KBM-7 (cell line): ENCODE results near the gene FUT7.
"Not testable (repeated sequence)": the region's sequence is repeated elsewhere in the genome, so short reads cannot be mapped to it uniquely, and the experiment has no call there.

Source experiments
- DNase-seq: peaks from one replicate; pipeline ENCODE4 v3.0.0-alpha.2; 2015
- in situ Hi-C: fragments of 300-500 bp; cut with MboI; formaldehyde crosslinking; loops from 2 replicates; pipeline ENCODE4 v1.14.3; 2020; ENCODE audit warnings: low sequenced_read_pairs, low pct_unique_long_range_greater_than_20kb, mixed read lengths

FUT7 gene

DNA sequence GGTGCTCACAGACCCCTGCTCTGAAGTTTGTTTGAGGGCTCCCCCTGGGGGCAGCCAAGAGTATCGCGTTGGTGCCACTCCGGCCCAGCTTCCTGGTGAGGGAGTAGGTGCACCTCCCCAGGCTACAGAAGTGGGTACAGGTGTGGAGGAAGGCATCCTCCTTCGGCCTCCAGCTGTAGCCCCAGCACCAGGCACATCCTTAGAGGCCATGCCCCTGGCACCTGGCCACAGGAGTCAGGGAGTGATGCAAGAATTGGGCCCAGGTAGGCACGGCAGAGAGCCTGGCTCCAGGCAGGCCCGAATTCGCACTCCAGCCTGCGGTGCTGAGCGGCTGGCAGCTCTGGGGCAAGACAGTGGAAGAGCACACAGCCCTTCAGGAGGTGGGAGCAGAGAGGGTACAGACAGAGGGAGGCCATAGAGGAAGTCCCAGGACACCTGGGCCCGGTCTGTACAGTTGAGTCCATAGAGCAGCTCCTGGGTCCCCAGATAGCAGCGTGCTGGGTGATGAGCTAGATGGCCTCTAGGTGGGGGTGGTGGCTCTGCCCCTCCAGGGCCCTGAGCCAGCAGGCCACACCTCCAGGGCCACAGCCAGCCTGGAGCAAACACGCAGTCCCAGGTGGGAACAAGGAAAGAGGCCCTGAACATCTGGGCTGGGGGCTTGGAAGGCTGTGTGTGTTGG lies 36.1 kb upstream of the FUT7 start:
- peak; percentile 91 for DNase-seq
- in situ Hi-C loops: no loop called here

DNA sequence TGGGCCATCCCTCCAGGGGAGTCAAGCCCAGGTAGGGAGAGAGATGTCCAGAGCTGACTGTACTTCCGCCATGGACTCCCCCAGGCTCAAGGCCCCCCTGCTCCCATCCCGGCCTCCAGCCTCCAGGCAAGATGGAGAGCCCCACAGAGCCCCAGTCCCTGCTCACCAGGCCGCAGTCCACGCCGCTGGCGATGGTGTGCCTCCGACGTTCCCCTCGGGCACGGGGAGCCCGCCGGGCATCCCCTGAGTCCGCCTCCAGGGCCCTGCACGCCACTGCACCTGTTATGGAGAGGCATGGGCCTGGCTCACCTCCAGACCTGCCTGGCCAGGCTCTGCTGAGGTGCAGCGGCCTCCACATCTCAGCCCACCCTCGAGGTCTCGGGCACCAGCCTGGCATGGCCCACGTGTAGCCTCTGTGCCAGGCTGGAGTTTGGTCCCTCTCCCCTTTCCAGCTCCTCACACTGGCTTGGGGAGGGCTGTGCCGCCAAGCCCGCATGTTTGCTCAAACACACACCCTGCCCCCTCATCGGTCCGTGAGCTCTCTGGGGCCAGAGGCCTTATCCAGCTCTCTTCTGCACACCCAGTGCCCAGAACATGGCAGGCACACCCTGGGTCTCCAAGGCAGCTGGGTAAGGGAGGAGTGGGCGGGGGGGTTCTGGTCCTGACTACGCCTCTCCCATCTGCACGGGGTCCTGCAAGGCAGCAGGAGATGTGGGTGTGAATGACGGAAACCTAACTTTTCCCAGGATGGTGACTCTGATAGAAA lies 34.4 kb upstream of the FUT7 start:
- no peak for DNase-seq
- in situ Hi-C loops: no loop called here

DNA sequence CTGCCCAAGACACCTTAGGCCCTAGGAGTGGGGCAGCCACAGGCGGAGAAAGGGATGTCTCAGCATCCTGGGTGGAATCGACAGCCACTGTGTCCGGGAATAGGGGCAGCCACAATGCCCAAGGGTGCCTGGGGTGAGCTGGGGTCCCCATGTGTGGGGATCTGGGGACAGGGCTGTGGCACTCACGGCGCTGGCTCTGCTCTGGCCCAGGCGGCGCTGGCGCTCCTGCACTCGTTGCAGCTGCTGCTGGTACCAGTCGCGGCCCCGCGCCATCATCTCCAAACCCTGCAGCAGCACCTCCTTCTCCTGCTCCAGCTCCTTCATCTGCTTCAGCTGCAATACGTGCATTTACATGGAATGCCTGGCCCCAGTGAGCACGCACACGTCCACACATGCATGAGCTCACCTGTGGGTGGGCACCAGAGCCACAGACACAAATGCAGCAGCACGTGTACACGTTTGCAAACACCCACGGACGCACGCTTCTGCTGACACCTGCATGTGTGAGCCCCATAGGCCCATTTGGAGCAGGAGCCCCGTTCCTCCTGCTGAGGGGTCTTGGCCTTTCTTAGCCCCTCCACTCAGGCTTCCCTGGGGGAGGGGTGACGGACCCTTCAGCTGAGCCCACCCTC lies 33.6 kb upstream of the FUT7 start:
- in situ Hi-C loops: no loop called here
- DNase-seq: no peak

DNA sequence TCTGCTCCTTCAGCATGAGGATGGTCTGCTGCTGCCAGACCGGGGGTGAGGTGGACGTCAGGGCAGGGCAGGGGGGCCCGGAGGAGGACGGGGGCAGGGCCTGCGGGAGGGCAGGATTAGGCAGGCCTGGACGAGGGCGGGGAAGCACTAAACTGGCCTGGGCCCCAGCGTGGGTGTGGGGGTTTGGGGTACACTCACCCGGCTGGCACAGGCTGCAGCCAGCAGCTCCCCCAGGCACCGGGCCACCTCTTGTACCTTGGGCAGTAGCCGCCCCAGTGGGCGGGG lies 32.9 kb upstream of the FUT7 start:
- DNase-seq: no peak
- in situ Hi-C loops: no loop called here

DNA sequence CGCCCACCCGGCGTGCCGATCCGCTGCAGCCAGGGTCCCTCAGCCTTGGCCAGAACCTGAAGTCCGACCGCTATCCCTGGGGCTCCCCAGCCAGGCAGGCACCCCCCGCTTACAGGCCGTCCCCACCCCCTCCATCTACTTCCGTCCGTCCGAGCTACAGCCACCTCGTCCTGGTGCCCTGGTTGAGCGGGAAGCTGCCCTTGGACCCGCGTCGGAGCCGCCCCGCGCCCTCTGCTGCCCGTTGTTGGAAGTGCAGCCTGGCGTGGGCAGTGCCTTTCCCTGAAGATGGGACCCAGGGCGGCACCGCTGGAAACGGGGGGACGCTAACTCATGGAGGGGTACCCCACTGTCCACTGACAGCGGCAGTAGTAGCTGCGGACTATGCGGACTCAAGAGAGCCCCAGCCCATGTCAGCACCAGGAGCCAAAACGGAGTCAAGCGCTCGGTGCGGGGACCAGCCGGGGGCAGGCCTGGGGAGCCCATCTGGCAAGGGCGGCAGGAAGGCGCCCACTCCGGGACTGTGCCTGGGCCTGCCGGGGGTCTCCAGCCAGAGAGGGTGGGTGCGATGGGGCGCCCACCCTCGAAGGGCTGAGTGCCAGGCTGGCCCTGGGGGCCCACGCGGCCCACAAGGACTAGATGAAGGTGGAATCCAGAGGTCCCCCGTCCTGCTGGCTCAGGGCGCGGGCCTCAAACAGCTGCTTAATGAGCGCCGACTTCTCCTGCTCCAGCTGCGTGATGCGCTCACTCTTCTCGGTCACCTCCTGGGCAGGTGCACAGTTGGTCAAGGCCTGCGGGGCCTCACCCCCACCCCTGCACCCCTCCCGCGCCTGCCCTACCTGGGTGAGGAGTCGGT lies 32.4 kb upstream of the FUT7 start:
- no peak for DNase-seq
- in situ Hi-C loops: no loop called here

DNA sequence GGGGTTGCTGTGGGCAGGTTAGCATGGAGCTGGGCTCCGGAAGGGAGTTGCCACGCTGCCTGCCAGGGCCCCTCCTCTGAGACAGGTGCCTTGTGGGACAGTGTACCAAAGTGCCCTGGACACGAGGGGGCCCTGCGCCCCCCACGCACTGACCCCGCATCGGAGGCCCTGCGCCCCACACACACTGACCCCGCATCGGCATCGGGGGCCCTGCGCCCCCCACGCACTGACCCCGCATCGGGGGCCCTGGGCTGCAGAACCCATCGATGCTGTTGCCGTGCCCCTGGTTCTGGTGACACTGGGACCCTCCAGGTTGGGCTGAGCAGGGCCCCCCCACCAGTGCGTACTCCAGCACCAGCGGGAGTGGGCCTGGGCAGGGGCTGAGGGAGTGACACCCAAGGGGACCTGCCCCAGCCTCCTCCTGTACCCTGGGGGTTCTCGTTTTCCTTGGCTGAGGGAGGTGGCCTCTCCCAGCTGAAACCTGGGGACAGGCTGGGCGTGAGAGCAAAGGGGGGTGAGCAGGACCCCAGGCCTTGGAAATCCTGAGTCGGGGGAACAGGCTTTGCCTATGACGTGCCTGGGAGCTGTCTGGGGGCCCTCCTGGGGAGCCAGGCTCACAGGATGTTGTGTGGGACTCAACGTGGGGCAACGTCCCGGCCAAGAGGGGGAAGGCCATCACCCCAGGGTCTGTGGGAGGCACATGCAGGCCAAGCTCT lies 31.6 kb upstream of the FUT7 start:
- no peak for DNase-seq
- in situ Hi-C loops: no loop called here

DNA sequence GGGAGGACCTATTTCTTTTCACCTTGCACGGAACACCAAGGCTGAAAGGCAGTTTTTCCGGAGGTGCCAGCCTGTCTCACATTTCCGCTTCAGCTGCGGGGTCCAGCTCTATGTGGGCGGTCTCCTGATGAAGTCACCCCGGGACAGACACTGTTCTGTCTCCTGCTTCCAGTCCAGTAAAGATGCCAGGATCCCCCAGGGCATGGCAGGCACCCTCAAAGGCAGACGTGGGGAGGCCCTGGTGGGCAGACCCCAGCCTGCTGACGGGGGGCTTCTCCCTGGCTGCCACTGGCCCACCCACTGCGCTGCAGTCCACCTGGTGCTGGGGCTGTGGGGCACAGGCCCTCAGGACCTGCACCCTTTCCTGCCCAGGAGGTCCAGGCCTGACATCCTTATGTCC lies 30.9 kb upstream of the FUT7 start:
- in situ Hi-C loops, DNase-seq: not testable (repeated sequence)

DNA sequence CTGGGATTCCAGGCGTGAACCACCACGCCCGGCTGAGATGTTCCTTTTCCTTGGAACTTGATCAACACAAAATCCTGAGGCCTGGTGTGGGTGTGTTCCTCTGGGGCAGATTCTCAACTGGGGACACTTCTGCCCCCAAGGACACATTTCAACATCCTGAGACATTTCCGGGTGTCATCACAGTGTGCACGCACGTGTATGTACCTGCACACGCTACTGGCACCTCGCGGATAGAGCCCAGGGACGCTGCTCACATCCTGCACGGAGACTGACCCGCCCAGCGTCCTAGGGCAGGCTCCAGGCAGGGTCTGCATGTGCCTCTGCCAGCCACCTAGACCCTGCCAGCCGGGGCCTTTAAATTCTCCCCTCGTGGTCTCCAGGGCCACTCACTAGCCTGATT lies 30.5 kb upstream of the FUT7 start:
- DNase-seq: no peak
- in situ Hi-C loops: no loop called here

DNA sequence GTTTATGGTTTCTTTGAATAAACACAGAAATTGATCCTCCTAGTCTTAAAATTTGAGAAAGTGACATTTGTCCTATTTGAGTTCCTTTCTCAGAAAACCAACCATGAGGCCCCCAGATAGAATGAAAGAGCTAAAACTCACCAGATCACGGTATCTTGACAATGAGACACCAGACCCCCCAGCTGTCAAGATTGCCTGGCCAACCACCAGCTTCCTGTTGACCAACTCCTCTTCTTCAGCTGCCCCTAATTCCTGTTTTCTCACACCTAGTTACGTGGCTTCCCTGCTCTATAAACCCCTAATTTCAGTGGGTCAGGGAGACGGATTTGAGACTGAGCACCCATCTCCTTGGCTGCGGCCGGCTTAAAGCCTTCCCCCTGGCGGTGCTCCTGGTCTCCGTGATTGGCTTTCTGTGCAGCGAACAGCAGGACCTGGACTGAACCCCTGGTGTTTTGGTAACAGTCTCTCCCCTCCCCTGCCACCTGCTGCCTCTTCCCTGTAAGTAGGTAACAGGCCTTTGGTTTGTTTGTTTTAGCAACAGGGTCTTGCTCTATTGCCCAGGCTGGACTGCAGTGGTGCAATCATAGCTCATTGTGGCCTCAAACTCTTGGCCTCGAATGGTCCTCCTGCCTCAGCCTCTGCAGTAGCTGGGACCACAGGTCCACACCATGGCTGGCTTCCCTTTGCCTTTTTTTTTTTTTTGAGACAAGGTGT lies 26.8 kb upstream of the FUT7 start:
- DNase-seq: no peak
- in situ Hi-C loops: no loop called here

DNA sequence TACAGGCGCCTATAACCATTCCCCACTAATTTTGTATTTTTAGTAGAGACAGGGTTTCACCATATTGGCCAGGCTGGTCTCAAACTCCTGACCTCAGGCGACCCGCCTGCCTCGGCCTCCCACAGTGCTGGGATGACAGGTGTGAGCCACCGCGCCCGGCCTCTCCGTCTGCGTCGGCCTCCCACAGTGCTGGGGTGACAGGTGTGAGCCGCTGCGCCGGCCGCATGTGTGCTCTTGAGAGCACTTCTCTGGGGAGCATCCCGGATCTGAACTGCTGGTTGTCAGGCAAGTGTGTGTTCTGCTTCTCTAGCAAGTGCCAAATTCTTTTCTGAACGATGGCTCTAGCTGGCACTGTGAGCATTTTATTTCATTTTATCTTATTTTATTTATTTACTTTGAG lies 25.7 kb upstream of the FUT7 start:
- in situ Hi-C loops: no loop called here
- no peak for DNase-seq

DNA sequence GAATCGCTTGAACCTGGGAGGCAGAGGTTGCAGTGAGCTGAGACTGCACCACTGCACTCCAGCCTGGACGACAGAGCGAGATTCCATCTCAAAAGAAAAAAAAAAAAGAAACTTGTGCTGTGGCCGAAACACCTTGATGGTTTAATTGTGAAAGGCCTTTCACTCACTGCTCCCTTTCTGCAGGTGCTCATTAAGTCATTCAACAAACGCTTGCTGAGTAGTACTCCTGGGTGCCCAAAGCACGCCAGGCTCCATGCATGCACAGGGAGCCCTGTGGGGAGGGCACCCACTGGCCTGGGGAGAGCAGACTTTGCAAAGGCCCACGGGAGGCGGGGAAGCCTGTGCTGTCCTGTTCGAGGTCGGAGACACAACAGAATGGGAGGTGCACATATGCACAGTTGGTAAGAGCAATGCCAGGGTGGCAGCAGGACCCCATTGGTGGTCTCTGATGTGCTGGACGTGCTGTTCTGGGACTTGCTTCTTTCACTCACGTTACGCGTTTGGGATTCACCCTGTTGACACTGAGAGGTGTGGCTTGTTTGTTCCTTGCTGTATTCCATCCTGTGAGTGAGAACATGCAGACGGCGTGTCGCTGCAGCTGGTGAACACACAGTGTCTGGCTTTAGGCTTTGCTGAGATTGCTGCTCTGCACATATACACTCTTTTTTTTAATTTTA lies 25.0 kb upstream of the FUT7 start:
- in situ Hi-C loops: no loop called here
- no peak for DNase-seq

DNA sequence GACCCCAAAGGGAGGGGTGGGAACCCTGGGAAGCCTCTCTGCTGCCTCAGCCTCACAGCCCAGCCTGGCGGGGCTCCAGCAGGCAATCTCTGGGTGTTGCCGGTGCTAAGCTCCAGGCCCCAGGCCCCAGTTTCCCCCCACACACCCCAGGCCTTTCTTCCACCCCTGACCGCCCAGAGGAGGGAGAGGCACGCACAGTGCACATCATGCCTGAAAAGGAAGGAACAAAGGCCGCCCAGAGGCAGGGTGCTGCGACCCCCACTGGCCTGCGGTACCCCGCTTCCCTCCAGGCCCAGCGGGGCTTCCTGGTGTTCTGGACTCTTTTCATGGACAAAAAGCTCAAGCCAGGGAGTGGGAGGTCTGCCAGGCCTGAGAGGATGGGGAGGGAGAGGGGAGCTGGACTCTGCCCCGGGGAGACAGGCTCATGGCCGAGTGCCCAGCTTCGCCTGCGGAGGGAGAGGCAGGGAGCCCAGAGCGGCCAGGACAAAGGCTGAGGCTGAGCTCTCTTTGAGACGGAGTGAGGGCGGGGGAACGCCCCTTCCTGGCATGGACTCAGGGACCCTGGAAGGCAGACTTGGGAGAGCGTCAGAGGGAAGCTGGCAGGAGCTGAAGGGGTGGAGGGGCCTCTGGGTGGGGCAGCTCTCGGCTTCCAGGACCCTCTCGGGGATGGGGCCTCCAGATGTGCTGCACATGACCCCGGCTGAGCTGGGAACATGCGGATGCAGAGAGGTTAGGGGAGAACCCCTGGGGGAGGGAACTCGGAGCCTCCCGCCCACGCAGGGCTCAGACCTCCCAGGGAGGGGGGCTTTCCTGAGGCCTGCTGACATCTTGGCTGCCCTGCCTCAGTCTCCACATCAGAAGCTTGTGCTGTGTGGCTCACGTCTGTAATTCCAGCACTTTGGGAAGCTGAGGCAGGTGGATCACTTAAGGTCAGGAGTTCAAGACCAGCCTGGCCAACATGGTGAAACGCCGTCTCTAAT lies 23.8 kb upstream of the FUT7 start:
- in situ Hi-C loops: no loop called here
- DNase-seq: no peak

DNA sequence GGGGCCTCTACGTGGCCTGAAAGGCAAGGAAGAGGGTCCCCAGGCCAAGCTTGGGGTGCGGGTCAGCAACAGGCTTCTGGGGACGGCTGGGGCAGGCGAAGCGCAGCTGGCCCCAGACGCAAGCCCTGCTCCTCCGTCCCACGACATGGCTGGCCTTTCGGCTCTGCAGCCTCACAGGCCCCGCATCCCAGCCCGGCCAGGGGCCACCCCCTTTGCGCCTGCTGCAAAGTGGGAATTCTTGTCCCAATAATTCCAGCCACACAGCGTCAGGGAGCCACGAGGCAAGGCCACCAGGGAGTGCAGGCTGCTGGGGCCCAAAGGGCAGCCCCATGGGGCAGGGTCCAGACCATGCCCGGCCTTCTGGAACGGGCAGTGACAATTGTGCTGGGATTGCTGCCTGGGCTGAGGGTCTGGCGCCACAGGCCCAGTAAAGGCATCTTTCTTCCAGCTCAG lies 23.1 kb upstream of the FUT7 start:
- DNase-seq: no peak
- in situ Hi-C loops: no loop called here

DNA sequence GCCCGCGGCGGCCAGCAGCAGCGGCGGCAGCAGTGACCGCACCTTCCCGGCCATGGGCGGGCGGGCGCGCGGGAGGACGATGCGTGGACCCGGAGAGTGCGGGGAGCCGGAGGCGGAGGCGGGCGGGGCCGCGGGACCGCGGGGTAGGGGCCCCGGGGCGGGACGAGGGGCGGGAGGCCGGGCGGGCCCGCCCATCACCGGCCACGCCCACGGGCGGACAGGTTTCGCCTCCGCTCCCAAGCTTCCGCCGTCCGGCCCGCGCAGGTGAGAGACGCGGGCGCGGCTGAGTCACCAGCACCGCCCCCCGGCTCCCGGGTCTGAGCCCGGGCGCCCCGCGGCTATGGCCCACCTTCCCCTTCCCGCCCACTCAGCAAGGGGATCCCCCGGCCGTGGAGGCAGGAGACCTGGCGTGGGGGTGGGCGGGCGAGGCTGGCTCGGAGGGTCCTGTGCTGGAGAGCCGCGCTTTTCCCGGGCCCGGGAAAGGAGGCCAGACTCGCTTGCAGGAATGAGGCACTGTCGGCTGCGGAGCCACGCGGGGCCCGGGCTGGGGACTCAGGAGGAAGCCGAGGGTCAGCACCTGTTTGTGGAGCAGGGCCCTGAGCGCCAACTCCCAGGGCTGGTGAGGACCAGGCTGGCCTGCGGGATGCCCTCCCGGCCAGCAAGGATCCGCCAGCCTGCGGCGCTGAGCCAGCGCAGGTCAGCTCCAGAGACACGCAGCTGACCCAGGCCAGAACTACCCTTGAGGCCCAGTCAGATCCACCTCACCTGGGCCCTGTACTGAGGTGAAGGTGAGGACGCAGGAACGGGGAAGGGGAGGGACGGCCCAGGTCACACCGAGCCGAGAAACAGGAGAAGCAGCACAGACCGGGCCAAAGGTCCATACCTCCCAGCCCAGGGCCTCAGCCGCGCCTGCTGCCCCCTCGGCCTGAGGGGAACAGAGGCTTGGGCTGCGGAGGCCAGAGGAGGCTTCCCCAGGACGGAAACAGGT lies 22.4 kb upstream of the FUT7 start, which contains the start of gene ENTPD2:
Gene ENTPD2, minus strand, starts transcription at position 118 of the 988 bp plus-strand sequence. Its CDS starts 64 bp downstream, at position 54.
- DNase-seq: no peak
- in situ Hi-C loops: no loop called here

DNA sequence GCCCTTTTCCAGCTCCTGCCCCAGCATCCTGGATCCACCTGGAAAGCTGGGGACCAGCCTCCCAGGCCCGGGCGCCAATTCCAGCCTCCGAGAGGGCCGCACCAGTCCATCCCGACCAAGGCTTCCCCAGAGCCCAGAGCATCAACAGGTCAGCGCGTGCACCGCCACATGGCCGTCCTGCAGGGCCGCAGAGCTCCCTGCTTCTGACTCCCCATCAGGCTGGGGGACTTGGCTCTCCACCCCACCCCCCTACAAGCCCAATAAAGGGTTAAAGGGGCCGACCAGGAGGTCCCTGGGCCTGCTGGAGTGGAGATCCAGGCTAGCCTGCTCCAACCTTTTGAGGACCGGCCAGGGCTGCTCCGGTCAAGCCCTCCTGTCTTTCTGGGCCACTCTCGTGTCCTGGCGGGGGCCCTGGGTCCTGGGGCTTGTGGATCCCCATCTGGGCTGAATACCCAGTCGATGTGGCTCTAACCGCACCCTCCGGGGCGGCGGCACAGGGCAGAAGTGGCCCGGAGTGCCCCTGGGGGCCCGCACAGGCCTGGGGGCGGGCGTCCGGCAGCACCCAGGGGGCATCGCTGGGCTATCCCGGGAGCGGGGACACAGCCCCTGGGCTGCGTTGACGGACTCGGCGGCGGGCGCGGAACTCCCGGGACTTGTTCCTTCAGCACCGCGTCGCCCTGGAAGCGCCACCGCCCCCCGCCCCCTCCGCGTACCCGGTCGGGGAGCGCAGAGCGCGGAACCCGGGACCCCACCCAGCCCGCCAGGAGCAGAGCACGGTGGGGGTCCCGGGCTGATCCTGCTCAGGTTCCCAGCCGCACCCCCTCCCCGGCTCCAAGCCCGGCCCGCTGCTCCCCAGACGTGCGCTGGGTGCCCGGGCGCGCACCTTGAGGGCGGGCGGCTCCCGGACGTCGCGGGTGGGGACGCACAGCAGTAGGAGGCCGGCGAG lies 21.4 kb upstream of the FUT7 start:
- in situ Hi-C loops: no loop called here

More for the DNA sequence above, 21.4 kb upstream of the FUT7 start:
- no peak for DNase-seq
